Tibial artery (tissue), 4 donors: ENCODE measurements around the gene PDLIM4.

Source experiments
- DNase-seq, 2 donors: peaks; one replicate each; pipeline ENCODE4 v3.0.0-alpha.2; 2019
- H3K27ac ChIP-seq, 2 donors: fragments of 200-600 bp; sonication (generic) in 1 of 2; 1 replicate in 1 of 2; 2 replicates in 1 of 2; pipeline ENCODE4 v1.5.1; 2018 to 2019; ENCODE audit warnings: mild to moderate bottlenecking in 1 of 2
- H3K27me3 ChIP-seq, 2 donors: fragments of 200-600 bp; sonication (generic) in 1 of 2; one replicate each; pipeline versions ENCODE4 v1.5.1 to v1.6.0; 2016 to 2019
- H3K36me3 ChIP-seq, 3 donors: fragments of 200-600 bp; sonication (generic) in 2 of 3; one replicate each; pipeline ENCODE4 v1.5.1; 2016 to 2019; ENCODE audit warnings: mild to moderate bottlenecking in 2 of 3
- H3K4me1 ChIP-seq, 4 donors: fragments of 200-600 bp; sonication (generic) in 2 of 4; 1 replicate in 3 of 4; 2 replicates in 1 of 4; pipeline ENCODE4 v1.5.1; 2016 to 2019
- H3K4me3 ChIP-seq, 2 donors: fragments of 200-600 bp; sonication (generic) in 1 of 2; 1 replicate in 1 of 2; 2 replicates in 1 of 2; pipeline ENCODE4 v1.5.1; 2018 to 2019; ENCODE audit warnings: mild to moderate bottlenecking in 2 of 2
- H3K9me3 ChIP-seq, 3 donors: fragments of 200-600 bp; sonication (generic) in 1 of 3; one replicate each; pipeline ENCODE4 v1.5.1; 2016 to 2019
- intact Hi-C: fragments of 100-400 bp; cut with DNase I; formaldehyde crosslinking; loops from one replicate; pipeline ENCODE4 v1.15.0; 2023; ENCODE audit warnings: low total_unique reads
- TF ChIP-seq, protein P1 (sequence below), 2 experiments: fragments of 200-600 bp in 1 of 2; fragments of 450-650 bp in 1 of 2; IDR thresholded peaks; one replicate each; pipeline ENCODE4 v1.5.1; 2017 to 2019; ENCODE audit warnings: antibody characterized with exemption in 2 of 2, mild to moderate bottlenecking in 1 of 2, moderate library complexity in 1 of 2

The PDLIM4 gene

DNA sequence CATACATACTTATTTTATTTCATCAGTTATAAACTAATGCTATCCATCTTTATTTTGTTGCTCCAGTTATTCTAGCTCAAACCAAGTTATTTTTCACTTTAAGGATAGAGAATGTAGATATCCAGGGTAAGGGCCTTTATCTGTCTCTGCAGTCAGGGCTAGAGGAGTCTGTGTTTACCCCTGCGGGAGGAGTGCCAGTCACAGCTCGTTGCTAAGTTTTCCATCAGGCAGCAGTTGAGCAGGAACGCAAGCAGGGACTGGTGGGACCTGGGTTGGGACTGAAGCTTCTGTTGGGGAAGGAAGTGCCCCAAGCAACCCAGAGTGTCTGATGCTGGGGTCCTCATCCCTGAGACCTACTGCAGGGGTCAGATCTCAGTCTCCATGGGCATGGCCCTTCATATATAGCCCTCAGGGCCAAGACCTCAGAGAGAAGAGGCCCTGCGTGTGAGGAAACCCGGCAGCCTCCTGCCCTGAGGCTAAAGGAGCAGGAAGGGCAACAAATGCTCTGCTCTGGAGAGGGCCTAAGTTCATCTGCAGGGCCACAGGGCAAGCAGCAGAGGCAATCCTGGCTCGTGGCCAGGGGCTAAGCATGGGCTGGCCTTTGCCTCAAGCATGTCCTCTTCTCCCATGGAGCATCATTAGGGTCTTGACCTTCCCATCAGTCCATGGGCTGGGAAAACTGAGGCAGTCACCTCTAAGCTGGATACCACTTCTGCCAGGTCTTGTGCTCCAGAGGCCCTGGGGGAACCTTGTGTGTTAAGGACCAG is 43.3 kb downstream of the PDLIM4 start:
- H3K27ac ChIP-seq: no peak overlapping the region
- intact Hi-C loops: loop anchor here (10.0 kb wide), 1 partner anchor 54 kb away; no protein-coding TSS in a partner anchor
- H3K4me3 ChIP-seq: no peak overlapping the region
- H3K27me3 ChIP-seq: no peaks in the 10 kb centered on the region
- H3K9me3 ChIP-seq: peaks cover 0 to 4% (median 0%) of the 10 kb centered on the region in 3 donors
- H3K36me3 ChIP-seq: no peaks in the 10 kb centered on the region
- TF ChIP-seq, protein P1, sequence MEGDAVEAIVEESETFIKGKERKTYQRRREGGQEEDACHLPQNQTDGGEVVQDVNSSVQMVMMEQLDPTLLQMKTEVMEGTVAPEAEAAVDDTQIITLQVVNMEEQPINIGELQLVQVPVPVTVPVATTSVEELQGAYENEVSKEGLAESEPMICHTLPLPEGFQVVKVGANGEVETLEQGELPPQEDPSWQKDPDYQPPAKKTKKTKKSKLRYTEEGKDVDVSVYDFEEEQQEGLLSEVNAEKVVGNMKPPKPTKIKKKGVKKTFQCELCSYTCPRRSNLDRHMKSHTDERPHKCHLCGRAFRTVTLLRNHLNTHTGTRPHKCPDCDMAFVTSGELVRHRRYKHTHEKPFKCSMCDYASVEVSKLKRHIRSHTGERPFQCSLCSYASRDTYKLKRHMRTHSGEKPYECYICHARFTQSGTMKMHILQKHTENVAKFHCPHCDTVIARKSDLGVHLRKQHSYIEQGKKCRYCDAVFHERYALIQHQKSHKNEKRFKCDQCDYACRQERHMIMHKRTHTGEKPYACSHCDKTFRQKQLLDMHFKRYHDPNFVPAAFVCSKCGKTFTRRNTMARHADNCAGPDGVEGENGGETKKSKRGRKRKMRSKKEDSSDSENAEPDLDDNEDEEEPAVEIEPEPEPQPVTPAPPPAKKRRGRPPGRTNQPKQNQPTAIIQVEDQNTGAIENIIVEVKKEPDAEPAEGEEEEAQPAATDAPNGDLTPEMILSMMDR (IDR thresholded peaks at IDR 0.05): no peak
- peaks cover 0 to 13% (median 1%) of the 10 kb centered on the region in 4 donors for H3K4me1 ChIP-seq
- DNase-seq: no peak

DNA sequence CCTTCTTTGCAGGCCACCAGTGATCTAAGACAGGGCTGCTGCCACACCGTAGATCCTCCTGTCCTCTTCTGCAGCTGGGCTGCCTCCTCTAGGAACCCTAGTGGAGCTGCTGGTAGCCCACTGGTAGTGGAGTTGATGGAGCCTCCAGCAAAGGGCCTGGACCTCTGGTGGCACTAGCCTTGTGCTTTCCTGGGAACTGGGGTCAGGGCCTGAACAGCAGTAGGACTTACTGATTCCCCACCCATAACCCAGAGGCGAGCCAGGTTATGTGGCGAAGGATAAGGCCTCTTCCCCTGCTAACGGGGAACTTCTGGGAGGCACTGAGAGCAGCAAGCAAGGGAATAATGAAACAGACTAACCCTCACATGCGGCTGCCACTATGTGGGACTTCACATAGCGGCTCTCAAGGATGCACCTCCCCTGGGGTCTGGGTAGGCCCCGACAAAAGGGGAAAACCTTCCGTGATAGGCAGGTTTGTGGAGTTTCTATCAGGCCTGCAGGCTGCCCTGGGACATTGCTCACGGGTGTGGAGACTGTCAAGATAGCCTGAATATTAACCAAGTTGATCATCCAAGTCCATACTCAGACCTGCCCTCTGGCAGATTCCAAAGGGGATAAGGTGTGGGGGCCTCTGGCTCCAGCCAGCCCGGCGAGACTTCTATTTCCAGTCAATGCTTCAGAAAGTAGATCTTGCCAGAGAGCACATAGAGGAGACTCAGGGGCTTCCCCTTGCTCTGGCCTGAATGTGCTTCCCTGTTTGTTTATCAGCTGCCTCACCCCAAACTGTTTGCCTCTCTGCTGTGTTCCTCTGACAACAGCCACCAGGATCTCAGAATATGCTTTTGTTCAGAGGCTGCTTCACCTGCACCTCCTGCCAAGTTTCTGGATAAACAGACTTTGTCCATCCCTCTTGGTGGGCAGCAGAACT is 44.1 kb downstream of the PDLIM4 start:
- H3K9me3 ChIP-seq: peaks cover 0 to 7% (median 0%) of the 10 kb centered on the region in 3 donors
- H3K36me3 ChIP-seq: no peaks in the 10 kb centered on the region
- no peaks in the 10 kb centered on the region for H3K27me3 ChIP-seq
- intact Hi-C loops: loop anchor here (10.0 kb wide), 1 partner anchor 53 kb away; no protein-coding TSS in a partner anchor
- no peak for DNase-seq
- H3K4me3 ChIP-seq: no peak overlapping the region
- no peak overlapping the region for H3K27ac ChIP-seq
- peaks cover 0 to 9% (median 0%) of the 10 kb centered on the region in 4 donors for H3K4me1 ChIP-seq
- TF ChIP-seq, protein P1 (IDR thresholded peaks at IDR 0.05): no peak

DNA sequence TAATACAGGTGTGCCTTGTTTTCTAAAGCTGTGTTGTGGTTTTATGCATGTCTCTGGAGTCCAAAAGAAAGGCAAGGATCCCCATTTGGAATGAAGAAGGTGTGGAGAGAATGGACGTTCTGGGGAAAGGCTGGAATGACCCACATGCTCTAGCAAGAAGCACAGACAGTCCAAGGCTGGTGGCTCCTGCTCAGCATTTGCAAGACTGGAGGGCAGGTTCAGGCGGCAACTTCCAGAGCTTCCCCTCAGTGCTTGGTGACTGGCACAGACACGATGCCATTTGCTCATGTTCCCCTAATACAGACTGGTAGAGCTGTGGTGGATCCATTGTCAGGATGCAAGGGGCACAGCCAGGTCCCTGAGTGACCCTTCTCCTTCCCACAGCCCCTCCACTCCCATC is 44.9 kb downstream of the PDLIM4 start:
- no peak for DNase-seq
- H3K9me3 ChIP-seq: peaks cover 0 to 7% (median 0%) of the 10 kb centered on the region in 3 donors
- intact Hi-C loops: loop anchor here (10.0 kb wide), 1 partner anchor 52 kb away; no protein-coding TSS in a partner anchor
- no peaks in the 10 kb centered on the region for H3K27me3 ChIP-seq
- H3K36me3 ChIP-seq: no peaks in the 10 kb centered on the region
- H3K27ac ChIP-seq: no peak overlapping the region
- H3K4me1 ChIP-seq: peaks cover 0 to 9% (median 0%) of the 10 kb centered on the region in 4 donors
- H3K4me3 ChIP-seq: no peak overlapping the region
- TF ChIP-seq, protein P1 (IDR thresholded peaks at IDR 0.05): no peak

DNA sequence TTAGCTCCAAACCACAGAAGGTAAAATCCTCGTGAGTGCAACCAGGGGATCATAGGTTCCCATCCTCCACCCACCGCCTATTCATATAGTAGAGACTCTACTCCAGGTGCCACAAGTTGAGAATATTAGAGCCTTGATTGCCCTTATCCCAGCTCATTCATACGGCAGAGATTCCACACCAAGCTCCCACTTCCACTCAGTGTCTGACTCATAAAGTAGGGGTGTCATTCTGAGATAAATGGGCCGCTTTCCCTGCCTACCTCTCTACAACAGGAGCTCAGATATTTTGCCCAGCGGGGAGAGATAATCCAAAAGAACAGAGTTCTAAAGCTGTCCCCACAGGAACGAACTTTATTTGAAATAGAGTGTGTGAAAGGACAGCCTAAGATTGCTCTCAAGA is 46.1 kb downstream of the PDLIM4 start:
- Histone ChIP-seq H3K27me3 (no peaks in the 10 kb centered on the region), H3K9me3 (peaks cover 0 to 7% (median 0%) of the 10 kb centered on the region in 3 donors), H3K27ac (no peak overlapping the region), H3K36me3 (no peaks in the 10 kb centered on the region), H3K4me3 (no peak overlapping the region), H3K4me1 (peaks cover 0 to 9% (median 0%) of the 10 kb centered on the region in 4 donors)
- no peak for DNase-seq
- TF ChIP-seq, protein P1 (IDR thresholded peaks at IDR 0.05): no peak
- intact Hi-C loops: loop anchor here (10.0 kb wide), 1 partner anchor 51 kb away; no protein-coding TSS in a partner anchor

DNA sequence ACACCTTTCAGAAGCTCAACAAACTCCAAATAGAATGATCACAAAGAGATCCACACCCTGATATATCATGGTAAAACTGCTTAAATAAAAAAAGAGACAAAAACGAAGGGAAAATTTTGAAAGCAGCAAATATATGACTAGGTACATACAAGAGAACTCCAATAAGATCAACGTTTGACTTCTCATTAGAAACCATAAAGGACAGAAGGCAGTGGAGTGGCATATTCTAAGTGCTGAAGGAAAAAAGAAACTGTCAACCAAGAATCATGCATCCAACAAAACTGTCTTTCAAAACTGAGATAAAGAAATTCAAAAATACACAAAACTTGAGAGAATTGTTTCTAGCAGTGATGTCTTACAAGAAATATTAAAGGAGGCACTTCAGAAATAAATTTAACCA is 47.9 kb downstream of the PDLIM4 start:
- intact Hi-C loops: loop anchor here (10.0 kb wide), 1 partner anchor 49 kb away; no protein-coding TSS in a partner anchor
- TF ChIP-seq, protein P1 (IDR thresholded peaks at IDR 0.05): no peak

More for the DNA sequence above, 47.9 kb downstream of the PDLIM4 start:
- Histone ChIP-seq H3K27me3 (no peaks in the 10 kb centered on the region), H3K4me1 (peaks cover 0 to 9% (median 0%) of the 10 kb centered on the region in 4 donors), H3K36me3 (no peaks in the 10 kb centered on the region), H3K4me3 (no peak overlapping the region), H3K27ac (no peak overlapping the region), H3K9me3 (peaks cover 0 to 7% (median 0%) of the 10 kb centered on the region in 3 donors)
- no peak for DNase-seq
